ENCODE measurements around the gene SUN5. TPM values are rescaled to one million over a fixed set of nuclear protein-coding genes. Genes with fewer than 3 reads are reported as not detected.

SUN5 gene
- total RNA-seq, 1 experiment from 2014 or later = not detected

- H3K36me3 ChIP-seq (ENCODE audit: control insufficient read depth, insufficient read depth, low read length) = no peaks in the 10 kb centered on the region
- Mint-ChIP-seq H3K27me3 (ENCODE audit: insufficient read depth, unreplicated experiment) (peaks cover 20% of the 10 kb centered on the region), H3K9me3 (ENCODE audit: unreplicated experiment) (peaks cover 13% of the 10 kb centered on the region), H3K4me3 (ENCODE audit: unreplicated experiment) (no peak overlapping the region), H3K4me1 (ENCODE audit: low read depth, unreplicated experiment) (no peaks in the 10 kb centered on the region), H3K27ac (ENCODE audit: unreplicated experiment) (no peak overlapping the region), H3K36me3 (ENCODE audit: insufficient read depth, unreplicated experiment) (no peaks in the 10 kb centered on the region)
- ChIA-PET POLR2A (no interaction called here), CTCF (no interaction called here)
- intact Hi-C loops (cut with micrococcal nuclease; ENCODE audit: unreplicated experiment) = no loop called here
- no peak for TF ChIP-seq CTCF (IDR thresholded peaks at IDR 0.05; ENCODE audit: insufficient read depth in 1 of 2, low read depth in 1 of 2, low read length in 1 of 2, severe bottlenecking in 1 of 2, unreplicated experiment in 1 of 2)
- no peaks in the 10 kb centered on the region for H3K27me3 ChIP-seq (replicated peaks; ENCODE audit: control insufficient read depth, insufficient read depth, low read length)
- H3K4me1 ChIP-seq = no peaks in the 10 kb centered on the region
- DNase-seq = no peak
- BruUV-seq (replicated peaks) = no TSS peak
- H3K9me3 ChIP-seq = peaks cover 10% of the 10 kb centered on the region; the same call in 1 of the 2 replicates
- H3K4me3 ChIP-seq (ENCODE audit: low read depth, low read length) = no peak overlapping the region
Measured at GRCh38 chr20:33033381-33033780, 29.1 kb upstream of the SUN5 start.

- H3K27ac Mint-ChIP-seq (ENCODE audit: unreplicated experiment) = no peak overlapping the region
Measured at GRCh38 chr20:33032555-33032954, 28.3 kb upstream of the SUN5 start.

GRCh38 chr20:33031531-33031930 is 27.3 kb upstream of the SUN5 start, which contains the start of gene BPIFB6:
BPIFB6 (plus strand) TSS chr20:33031648; CDS start chr20:33031648, 0 bp downstream.
- peaks cover 10% of the 10 kb centered on the region; the same call in 1 of the 2 replicates for H3K9me3 ChIP-seq
- H3K27me3 ChIP-seq (replicated peaks; ENCODE audit: control insufficient read depth, insufficient read depth, low read length) = no peaks in the 10 kb centered on the region
- intact Hi-C loops (cut with micrococcal nuclease; ENCODE audit: unreplicated experiment) = no loop called here
- H3K9me3 Mint-ChIP-seq (ENCODE audit: unreplicated experiment) = peaks cover 13% of the 10 kb centered on the region
- H3K4me3 Mint-ChIP-seq (ENCODE audit: unreplicated experiment) = no peak within 1 kb of the TSS
- DNase-seq = no peak
- ChIA-PET POLR2A (no interaction called here), CTCF (no interaction called here)
- no peaks in the 10 kb centered on the region for H3K36me3 ChIP-seq (ENCODE audit: control insufficient read depth, insufficient read depth, low read length)
- H3K36me3 Mint-ChIP-seq (ENCODE audit: insufficient read depth, unreplicated experiment) = no peaks in the 10 kb centered on the region
- no peak for TF ChIP-seq CTCF (IDR thresholded peaks at IDR 0.05; ENCODE audit: insufficient read depth in 1 of 2, low read depth in 1 of 2, low read length in 1 of 2, severe bottlenecking in 1 of 2, unreplicated experiment in 1 of 2)
- H3K27ac Mint-ChIP-seq (ENCODE audit: unreplicated experiment) = no peak within 1 kb of the TSS
- H3K4me1 ChIP-seq = no peaks in the 10 kb centered on the region
- H3K27me3 Mint-ChIP-seq (ENCODE audit: insufficient read depth, unreplicated experiment) = peaks cover 11% of the 10 kb centered on the region
- no peak within 1 kb of the TSS for H3K4me3 ChIP-seq (ENCODE audit: low read depth, low read length)
- BruUV-seq (replicated peaks) = no TSS peak
- no peaks in the 10 kb centered on the region for H3K4me1 Mint-ChIP-seq (ENCODE audit: low read depth, unreplicated experiment)

More at GRCh38 chr20:33032555-33032954, 28.3 kb upstream of the SUN5 start:
- intact Hi-C loops (cut with micrococcal nuclease; ENCODE audit: unreplicated experiment) = no loop called here
- no peak for TF ChIP-seq CTCF (IDR thresholded peaks at IDR 0.05; ENCODE audit: insufficient read depth in 1 of 2, low read depth in 1 of 2, low read length in 1 of 2, severe bottlenecking in 1 of 2, unreplicated experiment in 1 of 2)
- POLR2A ChIA-PET = no interaction called here
- BruUV-seq (replicated peaks) = no TSS peak
- H3K4me3 Mint-ChIP-seq (ENCODE audit: unreplicated experiment) = no peak overlapping the region
- CTCF ChIA-PET = no interaction called here
- H3K27me3 Mint-ChIP-seq (ENCODE audit: insufficient read depth, unreplicated experiment) = peaks cover 11% of the 10 kb centered on the region
- no peak for DNase-seq
- H3K9me3 Mint-ChIP-seq (ENCODE audit: unreplicated experiment) = peaks cover 13% of the 10 kb centered on the region
- Histone ChIP-seq H3K36me3 (ENCODE audit: control insufficient read depth, insufficient read depth, low read length) (no peaks in the 10 kb centered on the region), H3K27me3 (replicated peaks; ENCODE audit: control insufficient read depth, insufficient read depth, low read length) (no peaks in the 10 kb centered on the region), H3K9me3 (peaks cover 10% of the 10 kb centered on the region; the same call in 1 of the 2 replicates), H3K4me3 (ENCODE audit: low read depth, low read length) (no peak overlapping the region), H3K4me1 (no peaks in the 10 kb centered on the region)
- no peaks in the 10 kb centered on the region for H3K4me1 Mint-ChIP-seq (ENCODE audit: low read depth, unreplicated experiment)
- H3K36me3 Mint-ChIP-seq (ENCODE audit: insufficient read depth, unreplicated experiment) = no peaks in the 10 kb centered on the region
